ENCODE measurements around the gene FBXO15. TPM values are rescaled to one million over a fixed set of nuclear protein-coding genes. Genes with fewer than 3 reads are reported as not detected.

FBXO15 gene
- total RNA-seq, 1 donor from 2014 or later, result not detected

- DNase-seq (ENCODE audit: extremely low spot score in 2 of 2), result no peak
- intact Hi-C loops (cut with DNase I), result no loop called here
- Histone ChIP-seq H3K27me3 (no peaks in the 10 kb centered on the region), H3K4me3 (no peak overlapping the region), H3K27ac (no peak overlapping the region), H3K4me1 (no peaks in the 10 kb centered on the region), H3K36me3 (no peaks in the 10 kb centered on the region), H3K9me3 (no peaks in the 10 kb centered on the region)
- no peak for TF ChIP-seq POLR2AphosphoS5 (IDR thresholded peaks at IDR 0.05; ENCODE audit: insufficient read depth in 1 of 2, low read depth in 1 of 2)
- TF ChIP-seq CTCF (IDR thresholded peaks at IDR 0.05), result no peak
- TF ChIP-seq POLR2A (IDR thresholded peaks at IDR 0.05), result no peak
These were observed 96.8 kb downstream of the FBXO15 start for GRCh38 chr18:74050807-74051206.

GRCh38 chr18:74040459-74041332 lies 106.9 kb downstream of the FBXO15 start:
- Histone ChIP-seq H3K9me3 (no peaks in the 10 kb centered on the region), H3K27ac (no peak overlapping the region), H3K27me3 (no peaks in the 10 kb centered on the region), H3K36me3 (no peaks in the 10 kb centered on the region), H3K4me3 (no peak overlapping the region), H3K4me1 (no peaks in the 10 kb centered on the region)
- TF ChIP-seq POLR2A (IDR thresholded peaks at IDR 0.05), result no peak
- no peak for TF ChIP-seq CTCF (IDR thresholded peaks at IDR 0.05)
- TF ChIP-seq POLR2AphosphoS5 (IDR thresholded peaks at IDR 0.05; ENCODE audit: insufficient read depth in 1 of 2, low read depth in 1 of 2), result no peak
- intact Hi-C loops (cut with DNase I), result no loop called here
- DNase-seq (ENCODE audit: extremely low spot score in 2 of 2), result no peak

- no peak for TF ChIP-seq CTCF (IDR thresholded peaks at IDR 0.05)
- no peak for TF ChIP-seq POLR2AphosphoS5 (IDR thresholded peaks at IDR 0.05; ENCODE audit: insufficient read depth in 1 of 2, low read depth in 1 of 2)
- TF ChIP-seq POLR2A (IDR thresholded peaks at IDR 0.05), result no peak
- intact Hi-C loops (cut with DNase I), result no loop called here
- no peak for DNase-seq (ENCODE audit: extremely low spot score in 2 of 2)
- H3K9me3 ChIP-seq, result no peaks in the 10 kb centered on the region
- H3K27me3 ChIP-seq, result no peaks in the 10 kb centered on the region
- no peaks in the 10 kb centered on the region for H3K36me3 ChIP-seq
- H3K4me1 ChIP-seq, result no peaks in the 10 kb centered on the region
- H3K4me3 ChIP-seq, result no peak overlapping the region
- no peak overlapping the region for H3K27ac ChIP-seq
These were observed 107.6 kb downstream of the FBXO15 start for GRCh38 chr18:74040008-74040407.

GRCh38 chr18:74029161-74029560 lies 118.5 kb downstream of the FBXO15 start:
- H3K4me1 ChIP-seq, result no peaks in the 10 kb centered on the region
- H3K27ac ChIP-seq, result no peak overlapping the region
- no peak overlapping the region for H3K4me3 ChIP-seq
- H3K27me3 ChIP-seq, result no peaks in the 10 kb centered on the region
- intact Hi-C loops (cut with DNase I), result no loop called here
- no peaks in the 10 kb centered on the region for H3K9me3 ChIP-seq
- DNase-seq (ENCODE audit: extremely low spot score in 2 of 2), result no peak
- no peak for TF ChIP-seq POLR2AphosphoS5 (IDR thresholded peaks at IDR 0.05; ENCODE audit: insufficient read depth in 1 of 2, low read depth in 1 of 2)
- TF ChIP-seq CTCF (IDR thresholded peaks at IDR 0.05), result no peak
- no peak for TF ChIP-seq POLR2A (IDR thresholded peaks at IDR 0.05)
- no peaks in the 10 kb centered on the region for H3K36me3 ChIP-seq

Other genes starting within 250 kb of the FBXO15 start
- gene TIMM21, start 689 bp upstream of the FBXO15 start, total RNA-seq, result 25.0 TPM
- gene CYB5A, start 144.1 kb upstream of the FBXO15 start, total RNA-seq, result 88.6 TPM
- not detected for gene C18orf63, start 168.0 kb upstream of the FBXO15 start, total RNA-seq

Measured in vagina (tissue), 2 donors.